Measurements from ENCODE around the gene VPS29. TPM values are rescaled to one million over a fixed set of nuclear protein-coding genes. Genes with fewer than 3 reads are reported as not detected.

VPS29 gene
- total and polyA plus RNA-seq, 2 of the 4 experiments (the other 2 are of a cell fraction): 122 to 150 TPM

DNA sequence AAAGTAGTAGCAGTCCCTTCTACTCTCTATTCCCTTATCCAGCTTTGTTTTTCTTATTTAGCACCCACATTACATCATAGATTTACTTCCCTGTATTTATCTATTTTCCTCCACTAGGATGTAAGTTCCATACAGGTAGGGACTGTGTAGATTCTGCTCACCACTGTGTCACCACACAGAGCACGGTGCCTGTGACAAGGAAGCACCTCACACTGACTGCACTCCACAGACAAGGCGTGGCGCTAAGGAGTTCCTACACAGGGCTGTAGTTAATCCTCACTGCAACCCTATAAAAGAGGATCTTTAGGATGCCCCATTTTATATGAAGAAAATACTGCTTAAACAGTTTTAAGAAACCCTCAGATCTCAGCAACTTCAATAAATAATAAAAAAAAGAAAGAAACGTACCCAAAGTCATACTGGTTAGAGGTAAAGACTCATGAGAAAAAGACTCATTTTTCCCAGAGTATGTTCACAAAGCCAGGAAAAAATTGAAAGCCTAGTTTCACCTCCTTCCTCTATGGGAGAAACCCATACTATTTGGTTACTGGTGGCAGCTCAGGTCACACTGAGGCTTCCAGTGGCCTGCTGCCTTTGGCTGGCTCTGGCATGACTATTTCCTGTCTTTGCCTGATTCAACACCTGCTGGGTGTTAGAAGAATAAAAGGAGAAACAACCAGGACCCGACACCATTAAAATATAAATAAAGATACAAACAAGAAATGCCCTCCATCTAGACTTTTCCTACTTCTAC lies 37.1 kb upstream of the VPS29 start:
- DNase-seq: no peak
- Histone ChIP-seq H3K18ac (ENCODE audit: low read depth, low read length) (no peak overlapping the region), H2AK5ac (ENCODE audit: low read depth, low read length) (no peak overlapping the region), H2AK9ac (replicated peaks; ENCODE audit: low read depth, low read length, poor library complexity) (no peak overlapping the region), H3K9me3 (ENCODE audit: control insufficient read depth, insufficient read depth, low read length) (no peaks in the 10 kb centered on the region), H3K36me3 (ENCODE audit: control insufficient read depth, insufficient read depth, low read length) (peaks cover 19% of the 10 kb centered on the region), H3K9me1 (ENCODE audit: insufficient read depth, low read length) (peaks cover 12% of the 10 kb centered on the region), H2BK15ac (ENCODE audit: low read depth, low read length) (no peak overlapping the region), H2BK20ac (ENCODE audit: low read depth, low read length) (no peak overlapping the region), H3K4me2 (ENCODE audit: low read depth, low read length) (no peak overlapping the region), H3K4ac (ENCODE audit: low read depth, low read length) (peak overlapping the region; percentile 35; the same call in 1 of the 2 replicates), H3K27me3 (ENCODE audit: control insufficient read depth, insufficient read depth, low read length) (no peaks in the 10 kb centered on the region), H2AFZ (replicated peaks; ENCODE audit: low read length, poor library complexity) (no peak overlapping the region), H3K14ac (replicated peaks; ENCODE audit: low read depth, low read length) (no peak overlapping the region), H4K91ac (ENCODE audit: insufficient read depth, low read depth, low read length) (no peak overlapping the region), H4K5ac (ENCODE audit: low read depth, low read length) (no peak overlapping the region), H2BK5ac (ENCODE audit: low read depth, low read length, poor library complexity, severe bottlenecking) (no peak overlapping the region), H3K4me3 (ENCODE audit: insufficient read depth, low read depth, low read length) (no peak overlapping the region), H3K56ac (ENCODE audit: extremely low read depth, insufficient read depth, low read length) (no peak overlapping the region), H3K9ac (ENCODE audit: low read depth, low read length) (no peak overlapping the region), H3K79me1 (ENCODE audit: low read depth in 1 of 2, low read length in 2 of 2) (peaks cover 25 to 60% of the 10 kb centered on the region in 2 experiments), H4K20me1 (ENCODE audit: insufficient read depth, low read length) (no peaks in the 10 kb centered on the region), H4K8ac (ENCODE audit: low read depth in 2 of 2, low read length in 2 of 2) (no peak overlapping the region), H3K27ac (ENCODE audit: insufficient read depth, low read length) (no peak overlapping the region), H3K23ac (ENCODE audit: low read depth, low read length) (no peak overlapping the region), H3K4me1 (ENCODE audit: control insufficient read depth, insufficient read depth, low read length) (peaks cover 11% of the 10 kb centered on the region), H2BK120ac (ENCODE audit: low read depth, low read length) (no peak overlapping the region; the same call in 1 of the 2 replicates)
- ChIA-PET POLR2A (ENCODE audit: unreplicated experiment) (no interaction called here), CTCF (no interaction called here)
- TF ChIP-seq CHD1 (IDR thresholded peaks at IDR 0.05; ENCODE audit: low read depth, low read length) (no peak), MAFK (IDR thresholded peaks at IDR 0.05; ENCODE audit: low read depth, low read length) (no peak), MXI1 (IDR thresholded peaks at IDR 0.05; ENCODE audit: borderline replicate concordance, low read depth, low read length) (no peak), NFE2L2 (IDR thresholded peaks at IDR 0.05; ENCODE audit: low read depth, low read length) (no peak), RFX5 (IDR thresholded peaks at IDR 0.05; ENCODE audit: low read depth, low read length) (no peak), RAD21 (IDR thresholded peaks at IDR 0.05; ENCODE audit: low read length) (no peak), POLR2A (IDR thresholded peaks at IDR 0.05; ENCODE audit: low read depth, low read length) (no peak), SMC3 (IDR thresholded peaks at IDR 0.05; ENCODE audit: low read depth, low read length) (no peak), MAZ (IDR thresholded peaks at IDR 0.05; ENCODE audit: borderline replicate concordance, low read depth, low read length) (no peak), FOS (IDR thresholded peaks at IDR 0.05; ENCODE audit: low read depth, low read length) (no peak), CEBPB (IDR thresholded peaks at IDR 0.05; ENCODE audit: low read depth, low read length) (no peak)
- TF ChIP-seq, protein P1, sequence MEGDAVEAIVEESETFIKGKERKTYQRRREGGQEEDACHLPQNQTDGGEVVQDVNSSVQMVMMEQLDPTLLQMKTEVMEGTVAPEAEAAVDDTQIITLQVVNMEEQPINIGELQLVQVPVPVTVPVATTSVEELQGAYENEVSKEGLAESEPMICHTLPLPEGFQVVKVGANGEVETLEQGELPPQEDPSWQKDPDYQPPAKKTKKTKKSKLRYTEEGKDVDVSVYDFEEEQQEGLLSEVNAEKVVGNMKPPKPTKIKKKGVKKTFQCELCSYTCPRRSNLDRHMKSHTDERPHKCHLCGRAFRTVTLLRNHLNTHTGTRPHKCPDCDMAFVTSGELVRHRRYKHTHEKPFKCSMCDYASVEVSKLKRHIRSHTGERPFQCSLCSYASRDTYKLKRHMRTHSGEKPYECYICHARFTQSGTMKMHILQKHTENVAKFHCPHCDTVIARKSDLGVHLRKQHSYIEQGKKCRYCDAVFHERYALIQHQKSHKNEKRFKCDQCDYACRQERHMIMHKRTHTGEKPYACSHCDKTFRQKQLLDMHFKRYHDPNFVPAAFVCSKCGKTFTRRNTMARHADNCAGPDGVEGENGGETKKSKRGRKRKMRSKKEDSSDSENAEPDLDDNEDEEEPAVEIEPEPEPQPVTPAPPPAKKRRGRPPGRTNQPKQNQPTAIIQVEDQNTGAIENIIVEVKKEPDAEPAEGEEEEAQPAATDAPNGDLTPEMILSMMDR (conservative IDR thresholded peaks at IDR 0.05; ENCODE audit: low read depth, low read length): no peak
- TF ChIP-seq, protein P2, sequence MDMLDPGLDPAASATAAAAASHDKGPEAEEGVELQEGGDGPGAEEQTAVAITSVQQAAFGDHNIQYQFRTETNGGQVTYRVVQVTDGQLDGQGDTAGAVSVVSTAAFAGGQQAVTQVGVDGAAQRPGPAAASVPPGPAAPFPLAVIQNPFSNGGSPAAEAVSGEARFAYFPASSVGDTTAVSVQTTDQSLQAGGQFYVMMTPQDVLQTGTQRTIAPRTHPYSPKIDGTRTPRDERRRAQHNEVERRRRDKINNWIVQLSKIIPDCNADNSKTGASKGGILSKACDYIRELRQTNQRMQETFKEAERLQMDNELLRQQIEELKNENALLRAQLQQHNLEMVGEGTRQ (IDR thresholded peaks at IDR 0.05; ENCODE audit: low read depth, low read length): no peak
- TF ChIP-seq, protein P3, sequence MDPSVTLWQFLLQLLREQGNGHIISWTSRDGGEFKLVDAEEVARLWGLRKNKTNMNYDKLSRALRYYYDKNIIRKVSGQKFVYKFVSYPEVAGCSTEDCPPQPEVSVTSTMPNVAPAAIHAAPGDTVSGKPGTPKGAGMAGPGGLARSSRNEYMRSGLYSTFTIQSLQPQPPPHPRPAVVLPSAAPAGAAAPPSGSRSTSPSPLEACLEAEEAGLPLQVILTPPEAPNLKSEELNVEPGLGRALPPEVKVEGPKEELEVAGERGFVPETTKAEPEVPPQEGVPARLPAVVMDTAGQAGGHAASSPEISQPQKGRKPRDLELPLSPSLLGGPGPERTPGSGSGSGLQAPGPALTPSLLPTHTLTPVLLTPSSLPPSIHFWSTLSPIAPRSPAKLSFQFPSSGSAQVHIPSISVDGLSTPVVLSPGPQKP (IDR thresholded peaks at IDR 0.05; ENCODE audit: borderline replicate concordance, low read depth, low read length): no peak
- no peak for ATAC-seq (ENCODE audit: low read depth)
- WGBS, 2 experiments (ENCODE audit: extremely low coverage in 2 of 2, insufficient read length in 1 of 2): no CpG with 5 or more reads among the region's 5 CpGs
- no TSS peak for BruUV-seq (replicated peaks)
- intact Hi-C loops (cut with micrococcal nuclease): no loop called here
- in situ Hi-C loops (cut with MboI; ENCODE audit: low sequenced_read_pairs): no loop called here
- dilution Hi-C loops (cut with HindIII; ENCODE audit: low sequenced_read_pairs, unreplicated experiment): no loop called here

Measured in IMR-90 (cell line).